Esophagus squamous epithelium (tissue), 4 donors: ENCODE measurements around the gene THAP3.

ENCODE experiments used
- CTCF ChIP-seq, 6 experiments: fragments of 450-650 bp in 4 of 6; fragments of 200-600 bp in 2 of 6; sonication (generic) in 2 of 6; IDR thresholded peaks; one replicate each; pipeline ENCODE4 v1.5.1; 2016 to 2019; ENCODE audit warnings: antibody characterized with exemption in 6 of 6, mild to moderate bottlenecking in 4 of 6, moderate library complexity in 4 of 6
- POLR2A ChIP-seq, 4 donors: fragments of 450-650 bp; IDR thresholded peaks; one replicate each; pipeline ENCODE4 v1.6.1; 2017; ENCODE audit warnings: antibody characterized with exemption in 4 of 4, mild to moderate bottlenecking in 4 of 4, moderate library complexity in 3 of 4

GRCh38 chr1:6597777-6598131 is 26.9 kb upstream of the THAP3 start:
- TF ChIP-seq CTCF (IDR thresholded peaks at IDR 0.05) (no peak), POLR2A (IDR thresholded peaks at IDR 0.05) (no peak)
